ENCODE measurements around the gene GALNTL6. TPM values are rescaled to one million over a fixed set of nuclear protein-coding genes. Genes with fewer than 3 reads are reported as not detected.

GALNTL6 gene
- total RNA-seq, 1 experiment from 2014 or later: not detected

- no peak overlapping the region for H3K27ac ChIP-seq
- no peak for TF ChIP-seq CTCF (conservative IDR thresholded peaks at IDR 0.05)
- no peak for TF ChIP-seq EZH2 (IDR thresholded peaks at IDR 0.05; ENCODE audit: low read depth)
- no peaks in the 10 kb centered on the region for H3K4me1 ChIP-seq (replicated peaks; ENCODE audit: insufficient read depth)
- no peaks in the 10 kb centered on the region for H4K20me1 ChIP-seq (ENCODE audit: insufficient read depth)
- intact Hi-C loops (cut with micrococcal nuclease; ENCODE audit: unreplicated experiment): no loop called here
- no peaks in the 10 kb centered on the region for H3K9me2 ChIP-seq (ENCODE audit: insufficient read depth)
- POLR2A ChIA-PET (ENCODE audit: unreplicated experiment): no interaction called here
- H2AFZ ChIP-seq: no peak overlapping the region
- H3K36me3 ChIP-seq (ENCODE audit: low read depth): no peaks in the 10 kb centered on the region
- H3K4me2 ChIP-seq: no peak overlapping the region
- H3F3A ChIP-seq (ENCODE audit: insufficient read depth, low read depth): no peaks in the 10 kb centered on the region
- BruUV-seq (replicated peaks): no TSS peak
- no peaks in the 10 kb centered on the region for H3K9me3 ChIP-seq (ENCODE audit: insufficient read depth, low read depth)
- no peaks in the 10 kb centered on the region for H3K27me3 ChIP-seq (ENCODE audit: insufficient read depth, low read depth)
- DNase-seq: no peak
- no peak overlapping the region for H3K4me3 ChIP-seq
- H3K79me2 ChIP-seq (ENCODE audit: low read depth): no peaks in the 10 kb centered on the region
- CTCF ChIA-PET: no interaction called here
Observed at GRCh38 chr4:172865103-172865502, 1051.9 kb downstream of the GALNTL6 start.

GRCh38 chr4:172865531-172866127 lies 1052.4 kb downstream of the GALNTL6 start:
- no peaks in the 10 kb centered on the region for H3K27me3 ChIP-seq (ENCODE audit: insufficient read depth, low read depth)
- ChIA-PET CTCF (no interaction called here), POLR2A (ENCODE audit: unreplicated experiment) (no interaction called here)
- H3K79me2 ChIP-seq (ENCODE audit: low read depth): no peaks in the 10 kb centered on the region
- DNase-seq: no peak
- no TSS peak for BruUV-seq (replicated peaks)
- no peaks in the 10 kb centered on the region for H3F3A ChIP-seq (ENCODE audit: insufficient read depth, low read depth)
- H3K9me3 ChIP-seq (ENCODE audit: insufficient read depth, low read depth): no peaks in the 10 kb centered on the region
- no peaks in the 10 kb centered on the region for H3K36me3 ChIP-seq (ENCODE audit: low read depth)
- TF ChIP-seq CTCF (conservative IDR thresholded peaks at IDR 0.05) (no peak), EZH2 (IDR thresholded peaks at IDR 0.05; ENCODE audit: low read depth) (no peak)
- no peaks in the 10 kb centered on the region for H3K9me2 ChIP-seq (ENCODE audit: insufficient read depth)
- H3K4me2 ChIP-seq: no peak overlapping the region
- no peak overlapping the region for H2AFZ ChIP-seq
- no peaks in the 10 kb centered on the region for H3K4me1 ChIP-seq (replicated peaks; ENCODE audit: insufficient read depth)
- no peak overlapping the region for H3K27ac ChIP-seq
- no peak overlapping the region for H3K4me3 ChIP-seq
- H4K20me1 ChIP-seq (ENCODE audit: insufficient read depth): no peaks in the 10 kb centered on the region
- intact Hi-C loops (cut with micrococcal nuclease; ENCODE audit: unreplicated experiment): no loop called here

GRCh38 chr4:172866421-172866820 lies 1053.2 kb downstream of the GALNTL6 start:
- H3K27me3 ChIP-seq (ENCODE audit: insufficient read depth, low read depth): no peaks in the 10 kb centered on the region
- H4K20me1 ChIP-seq (ENCODE audit: insufficient read depth): no peaks in the 10 kb centered on the region
- no peaks in the 10 kb centered on the region for H3K4me1 ChIP-seq (replicated peaks; ENCODE audit: insufficient read depth)
- intact Hi-C loops (cut with micrococcal nuclease; ENCODE audit: unreplicated experiment): no loop called here
- no peaks in the 10 kb centered on the region for H3K36me3 ChIP-seq (ENCODE audit: low read depth)
- CTCF ChIA-PET: no interaction called here
- no peaks in the 10 kb centered on the region for H3K9me3 ChIP-seq (ENCODE audit: insufficient read depth, low read depth)
- no TSS peak for BruUV-seq (replicated peaks)
- DNase-seq: no peak
- no peak for TF ChIP-seq CTCF (conservative IDR thresholded peaks at IDR 0.05)
- TF ChIP-seq EZH2 (IDR thresholded peaks at IDR 0.05; ENCODE audit: low read depth): no peak
- no peaks in the 10 kb centered on the region for H3K9me2 ChIP-seq (ENCODE audit: insufficient read depth)
- no peaks in the 10 kb centered on the region for H3F3A ChIP-seq (ENCODE audit: insufficient read depth, low read depth)
- no peak overlapping the region for H3K4me3 ChIP-seq
- no peaks in the 10 kb centered on the region for H3K79me2 ChIP-seq (ENCODE audit: low read depth)
- no peak overlapping the region for H2AFZ ChIP-seq
- H3K27ac ChIP-seq: no peak overlapping the region
- no peak overlapping the region for H3K4me2 ChIP-seq
- POLR2A ChIA-PET (ENCODE audit: unreplicated experiment): no interaction called here
